Measurements from ENCODE around the gene ZNF697. TPM values are rescaled to one million over a fixed set of nuclear protein-coding genes. Genes with fewer than 3 reads are reported as not detected.
A peak's percentile ranks its signal among the peaks of the same experiment; 100 is the strongest.

ZNF697 gene
- total RNA-seq, 2 donors from 2014 or later = 9.5 to 14.8 TPM

- no peaks in the 10 kb centered on the region for H3K36me3 ChIP-seq
- H3K9me3 ChIP-seq = no peaks in the 10 kb centered on the region
- no peaks in the 10 kb centered on the region for H3K27me3 ChIP-seq
- H3K4me3 ChIP-seq = no peak overlapping the region
- DNase-seq (ENCODE audit: low spot score) = no peak
- peak overlapping the region; percentile 83 to 93 for H3K27ac ChIP-seq
- H3K4me1 ChIP-seq = peaks cover 0 to 74% of the 10 kb centered on the region in 2 donors
- TF ChIP-seq, protein P1, sequence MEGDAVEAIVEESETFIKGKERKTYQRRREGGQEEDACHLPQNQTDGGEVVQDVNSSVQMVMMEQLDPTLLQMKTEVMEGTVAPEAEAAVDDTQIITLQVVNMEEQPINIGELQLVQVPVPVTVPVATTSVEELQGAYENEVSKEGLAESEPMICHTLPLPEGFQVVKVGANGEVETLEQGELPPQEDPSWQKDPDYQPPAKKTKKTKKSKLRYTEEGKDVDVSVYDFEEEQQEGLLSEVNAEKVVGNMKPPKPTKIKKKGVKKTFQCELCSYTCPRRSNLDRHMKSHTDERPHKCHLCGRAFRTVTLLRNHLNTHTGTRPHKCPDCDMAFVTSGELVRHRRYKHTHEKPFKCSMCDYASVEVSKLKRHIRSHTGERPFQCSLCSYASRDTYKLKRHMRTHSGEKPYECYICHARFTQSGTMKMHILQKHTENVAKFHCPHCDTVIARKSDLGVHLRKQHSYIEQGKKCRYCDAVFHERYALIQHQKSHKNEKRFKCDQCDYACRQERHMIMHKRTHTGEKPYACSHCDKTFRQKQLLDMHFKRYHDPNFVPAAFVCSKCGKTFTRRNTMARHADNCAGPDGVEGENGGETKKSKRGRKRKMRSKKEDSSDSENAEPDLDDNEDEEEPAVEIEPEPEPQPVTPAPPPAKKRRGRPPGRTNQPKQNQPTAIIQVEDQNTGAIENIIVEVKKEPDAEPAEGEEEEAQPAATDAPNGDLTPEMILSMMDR (IDR thresholded peaks at IDR 0.05) = no peak
Observed at GRCh38 chr1:119635811-119636390, 12.2 kb downstream of the ZNF697 start.

DNA sequence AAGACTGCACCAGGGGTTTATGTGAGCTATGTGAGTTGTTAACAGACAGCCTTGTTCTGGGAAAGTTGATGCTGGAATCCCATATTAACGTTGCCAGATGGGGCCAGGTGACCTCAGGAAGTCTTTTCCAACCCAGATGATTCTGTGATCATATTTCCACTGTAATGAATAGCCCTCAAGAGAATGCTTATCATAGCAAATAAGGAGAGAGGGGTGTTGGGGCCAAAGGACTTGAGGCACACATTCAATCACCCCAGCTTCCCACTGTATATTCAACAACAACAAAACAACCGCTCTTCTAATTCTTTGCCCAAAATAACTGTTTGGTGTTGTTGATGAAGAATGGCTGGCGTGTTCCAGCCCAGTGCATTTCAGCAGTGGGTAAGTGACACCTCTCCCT, 14.1 kb downstream of the ZNF697 start:
- H3K4me1 ChIP-seq = peaks cover 0 to 81% of the 10 kb centered on the region in 2 donors
- H3K4me3 ChIP-seq = no peak overlapping the region
- TF ChIP-seq, protein P1 (IDR thresholded peaks at IDR 0.05) = no peak
- no peak for DNase-seq (ENCODE audit: low spot score)
- H3K36me3 ChIP-seq = no peaks in the 10 kb centered on the region
- H3K27me3 ChIP-seq = no peaks in the 10 kb centered on the region
- H3K27ac ChIP-seq = peak overlapping the region; percentile 83 to 93
- H3K9me3 ChIP-seq = no peaks in the 10 kb centered on the region

GRCh38 chr1:119633575-119633974, 14.5 kb downstream of the ZNF697 start:
- Histone ChIP-seq H3K4me3 (no peak overlapping the region), H3K27ac (peak overlapping the region; percentile 83 to 93), H3K9me3 (no peaks in the 10 kb centered on the region), H3K27me3 (no peaks in the 10 kb centered on the region), H3K4me1 (peaks cover 0 to 81% of the 10 kb centered on the region in 2 donors), H3K36me3 (no peaks in the 10 kb centered on the region)
- TF ChIP-seq, protein P1 (IDR thresholded peaks at IDR 0.05) = no peak
- DNase-seq (ENCODE audit: low spot score) = no peak

DNA sequence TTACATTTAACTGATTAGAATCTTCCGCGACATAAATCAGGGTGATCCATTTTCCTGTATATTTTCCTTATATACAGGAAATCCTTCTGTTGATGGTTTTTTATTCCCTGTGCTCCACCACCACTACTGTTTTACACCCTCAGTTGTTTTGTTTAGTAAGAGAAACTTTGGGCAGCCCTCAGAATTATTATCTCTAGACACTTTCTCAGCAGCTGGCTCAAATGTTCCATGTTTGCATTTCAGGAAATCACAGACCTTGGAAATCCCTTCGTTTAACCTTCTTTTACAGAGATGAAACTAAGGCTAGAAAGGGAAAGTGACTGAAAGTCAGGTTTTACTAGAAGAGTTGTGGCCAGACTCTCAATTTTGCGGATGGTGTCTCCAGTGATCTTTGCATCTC, 15.2 kb downstream of the ZNF697 start:
- no peaks in the 10 kb centered on the region for H3K9me3 ChIP-seq
- peak overlapping the region; percentile 83 to 93 for H3K27ac ChIP-seq
- no peaks in the 10 kb centered on the region for H3K36me3 ChIP-seq
- no peak overlapping the region for H3K4me3 ChIP-seq
- TF ChIP-seq, protein P1 (IDR thresholded peaks at IDR 0.05) = no peak
- peaks cover 0 to 89% of the 10 kb centered on the region in 2 donors for H3K4me1 ChIP-seq
- DNase-seq (ENCODE audit: low spot score) = no peak
- H3K27me3 ChIP-seq = no peaks in the 10 kb centered on the region

DNA sequence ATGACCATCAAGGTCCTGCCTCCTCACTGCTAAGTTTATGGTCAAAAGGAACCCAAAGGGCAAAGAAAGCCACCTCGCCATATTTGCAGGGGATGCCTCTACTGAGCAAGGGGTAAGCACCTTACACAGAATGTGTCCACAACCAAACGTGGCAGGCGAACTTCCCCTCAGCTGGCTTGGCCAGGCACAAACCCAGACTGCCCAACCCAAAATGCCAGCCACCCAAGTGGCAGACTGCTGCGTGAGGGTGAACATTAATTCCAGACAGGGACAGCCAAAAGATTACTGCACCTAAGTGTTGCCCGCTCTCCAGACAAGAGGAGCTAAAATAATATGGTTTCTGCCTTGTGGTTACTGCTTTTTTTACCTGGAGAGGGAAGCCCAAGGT, 16.0 kb downstream of the ZNF697 start:
- Histone ChIP-seq H3K4me3 (peak overlapping the region; percentile 24 to 40), H3K27me3 (no peaks in the 10 kb centered on the region), H3K36me3 (no peaks in the 10 kb centered on the region), H3K27ac (peak overlapping the region; percentile 83 to 93), H3K4me1 (peaks cover 0 to 92% of the 10 kb centered on the region in 2 donors), H3K9me3 (no peaks in the 10 kb centered on the region)
- DNase-seq (ENCODE audit: low spot score) = no peak
- TF ChIP-seq, protein P1 (IDR thresholded peaks at IDR 0.05) = no peak
